Gastroesophageal sphincter (tissue), 3 donors: ENCODE data around the gene PAAF1.

ENCODE experiments used
- CTCF ChIP-seq, 4 experiments: fragments of 200-600 bp in 2 of 4; fragments of 450-650 bp in 2 of 4; sonication (generic) in 1 of 4; IDR thresholded peaks; one replicate each; pipeline ENCODE4 v1.5.1; 2017 to 2019; ENCODE audit warnings: antibody characterized with exemption in 4 of 4, mild to moderate bottlenecking in 2 of 4, moderate library complexity in 2 of 4
- EP300 ChIP-seq: sonication (generic); formaldehyde crosslinking; IDR thresholded peaks from one replicate; pipeline ENCODE4 v1.6.1; 2017; ENCODE audit warnings: antibody characterized with exemption, mild to moderate bottlenecking
- POLR2A ChIP-seq, 2 donors: fragments of 450-650 bp; IDR thresholded peaks; one replicate each; pipeline ENCODE4 v1.6.1; 2017; ENCODE audit warnings: antibody characterized with exemption in 2 of 2, mild to moderate bottlenecking in 2 of 2, moderate library complexity in 1 of 2
- POLR2AphosphoS5 ChIP-seq: sonication (generic); formaldehyde crosslinking; IDR thresholded peaks from one replicate; pipeline ENCODE4 v1.6.1; 2017; ENCODE audit warnings: antibody characterized with exemption

DNA sequence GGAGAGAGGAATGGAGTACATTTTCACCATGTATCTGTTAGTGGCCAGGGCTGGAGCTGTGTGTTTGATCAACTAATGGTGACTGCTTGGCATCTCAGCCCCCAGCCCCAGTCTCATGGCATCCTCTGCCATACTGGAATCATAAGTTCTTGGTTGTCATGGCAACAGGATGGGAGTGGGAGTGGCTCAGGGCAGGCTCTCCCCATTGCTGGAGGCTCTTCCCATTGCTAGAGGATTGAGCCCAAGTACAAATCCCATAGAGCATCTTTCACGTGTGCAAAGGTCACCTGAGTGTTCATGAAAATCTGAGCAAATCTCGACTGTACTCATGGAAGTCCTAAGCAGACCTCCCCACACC, 88.9 kb downstream of the PAAF1 start:
- no peak for TF ChIP-seq POLR2A (IDR thresholded peaks at IDR 0.05)
- no peak for TF ChIP-seq CTCF (IDR thresholded peaks at IDR 0.05)
- TF ChIP-seq POLR2AphosphoS5, result no peak
- TF ChIP-seq EP300, result no peak
